Nephron (organoid): ENCODE results near the gene ACP2.

ENCODE experiments used
- H3K27ac Mint-ChIP-seq, 3 experiments: 2 replicates each; pipeline ENCODE4 v1.8.0; 2020; ENCODE audit warnings: mixed read lengths in 3 of 3, mild to moderate bottlenecking in 2 of 3, moderate library complexity in 1 of 3
- H3K27me3 Mint-ChIP-seq: 2 replicates; pipeline ENCODE4 v1.8.0; 2021; ENCODE audit warnings: low read depth, mild to moderate bottlenecking, moderate library complexity, mixed read lengths
- H3K36me3 Mint-ChIP-seq: 2 replicates; pipeline ENCODE4 v1.8.0; 2020; ENCODE audit warnings: low read depth, mixed read lengths
- H3K4me1 Mint-ChIP-seq: 2 replicates; pipeline ENCODE4 v1.8.0; 2020; ENCODE audit warnings: mixed read lengths
- H3K4me3 Mint-ChIP-seq, 3 experiments: 2 replicates each; pipeline ENCODE4 v1.8.0; 2020; ENCODE audit warnings: mild to moderate bottlenecking in 3 of 3, mixed read lengths in 3 of 3, moderate library complexity in 2 of 3
- H3K9me3 Mint-ChIP-seq: 2 replicates; pipeline ENCODE4 v1.8.0; 2020; ENCODE audit warnings: mixed read lengths
- CTCF ChIP-seq, 3 experiments: fragments of 200-600 bp; sonication (generic); IDR thresholded peaks; one replicate each; pipeline ENCODE4 v1.5.0; 2021; ENCODE audit warnings: antibody characterized with exemption in 3 of 3; ENCODE audit not compliant: unreplicated experiment in 3 of 3

Gene ACP2

GRCh38 chr11:47267876-47268275, 19.3 kb upstream of the ACP2 start:
- no peak for TF ChIP-seq CTCF (IDR thresholded peaks at IDR 0.05; ENCODE audit: unreplicated experiment in 3 of 3)
- Mint-ChIP-seq H3K27me3 (no peaks in the 10 kb centered on the region), H3K4me3 (peak overlapping the region; percentile 82 to 90 (median 90)), H3K9me3 (no peaks in the 10 kb centered on the region), H3K27ac (peak overlapping the region; percentile 99 to 100 (median 99)), H3K36me3 (peaks cover 3% of the 10 kb centered on the region), H3K4me1 (peaks cover 33% of the 10 kb centered on the region)

- H3K4me3 Mint-ChIP-seq: no peak overlapping the region
- H3K36me3 Mint-ChIP-seq: no peaks in the 10 kb centered on the region
- TF ChIP-seq CTCF (IDR thresholded peaks at IDR 0.05; ENCODE audit: unreplicated experiment in 3 of 3): no peak
- H3K27ac Mint-ChIP-seq: peak overlapping the region in 1 of 3 experiments; percentile 52
- no peaks in the 10 kb centered on the region for H3K9me3 Mint-ChIP-seq
- no peaks in the 10 kb centered on the region for H3K27me3 Mint-ChIP-seq
- peaks cover 13% of the 10 kb centered on the region for H3K4me1 Mint-ChIP-seq
Measured at GRCh38 chr11:47264521-47264920, 15.9 kb upstream of the ACP2 start.

GRCh38 chr11:47264119-47264518, 15.5 kb upstream of the ACP2 start:
- no peaks in the 10 kb centered on the region for H3K36me3 Mint-ChIP-seq
- H3K27ac Mint-ChIP-seq: peak overlapping the region in 1 of 3 experiments; percentile 52
- no peaks in the 10 kb centered on the region for H3K27me3 Mint-ChIP-seq
- H3K4me3 Mint-ChIP-seq: no peak overlapping the region
- TF ChIP-seq CTCF (IDR thresholded peaks at IDR 0.05; ENCODE audit: unreplicated experiment in 3 of 3): no peak
- H3K9me3 Mint-ChIP-seq: no peaks in the 10 kb centered on the region
- H3K4me1 Mint-ChIP-seq: peaks cover 16% of the 10 kb centered on the region

GRCh38 chr11:47261291-47261800, 12.7 kb upstream of the ACP2 start:
- Mint-ChIP-seq H3K27me3 (no peaks in the 10 kb centered on the region), H3K27ac (no peak overlapping the region), H3K4me1 (peaks cover 18% of the 10 kb centered on the region), H3K9me3 (no peaks in the 10 kb centered on the region), H3K36me3 (no peaks in the 10 kb centered on the region), H3K4me3 (no peak overlapping the region)
- TF ChIP-seq CTCF (IDR thresholded peaks at IDR 0.05; ENCODE audit: unreplicated experiment in 3 of 3): no peak

- no peak overlapping the region for H3K27ac Mint-ChIP-seq
- H3K4me1 Mint-ChIP-seq: peaks cover 22% of the 10 kb centered on the region
- no peak overlapping the region for H3K4me3 Mint-ChIP-seq
- no peaks in the 10 kb centered on the region for H3K9me3 Mint-ChIP-seq
- no peak for TF ChIP-seq CTCF (IDR thresholded peaks at IDR 0.05; ENCODE audit: unreplicated experiment in 3 of 3)
- no peaks in the 10 kb centered on the region for H3K36me3 Mint-ChIP-seq
- no peaks in the 10 kb centered on the region for H3K27me3 Mint-ChIP-seq
Measured at GRCh38 chr11:47260366-47260765, 11.8 kb upstream of the ACP2 start.

GRCh38 chr11:47259232-47259977, 10.8 kb upstream of the ACP2 start:
- H3K36me3 Mint-ChIP-seq: no peaks in the 10 kb centered on the region
- peak overlapping the region; percentile 51 to 74 (median 73) for H3K4me3 Mint-ChIP-seq
- TF ChIP-seq CTCF (IDR thresholded peaks at IDR 0.05; ENCODE audit: unreplicated experiment in 3 of 3): peak; percentile 33 to 56 (median 41)
- H3K4me1 Mint-ChIP-seq: peaks cover 32% of the 10 kb centered on the region
- no peaks in the 10 kb centered on the region for H3K9me3 Mint-ChIP-seq
- no peaks in the 10 kb centered on the region for H3K27me3 Mint-ChIP-seq
- peak overlapping the region; percentile 84 to 91 (median 89) for H3K27ac Mint-ChIP-seq
